Neuronal stem cell (in vitro differentiated cells): ENCODE measurements around the gene TPI1.

Experiments used
- DNase-seq: peaks from one replicate; pipeline ENCODE4 v3.0.0-alpha.2; 2013; ENCODE audit warnings: low spot score
- H2AFZ ChIP-seq: one replicate; pipeline ENCODE4 v1.6.1; 2013; ENCODE audit warnings: mild to moderate bottlenecking, low read length, inconsistent platforms
- H2AK5ac ChIP-seq: 2 replicates; pipeline ENCODE4 v1.6.1; 2013; ENCODE audit warnings: low read depth, mild to moderate bottlenecking, inconsistent platforms, low read length, moderate library complexity, mixed read lengths
- H2BK120ac ChIP-seq: 2 replicates; pipeline ENCODE4 v1.6.1; 2013; ENCODE audit warnings: low read depth, mild to moderate bottlenecking, inconsistent platforms, low read length, moderate library complexity, mixed read lengths
- H2BK12ac ChIP-seq: one replicate; pipeline ENCODE4 v1.6.1; 2013; ENCODE audit warnings: low read length, inconsistent platforms
- H2BK15ac ChIP-seq: 2 replicates; pipeline ENCODE4 v1.6.1; 2013; ENCODE audit warnings: mild to moderate bottlenecking, low read length, inconsistent platforms, mixed read lengths
- H2BK5ac ChIP-seq: one replicate; pipeline ENCODE4 v1.6.1; 2013; ENCODE audit warnings: inconsistent platforms, mild to moderate bottlenecking, low read length, moderate library complexity
- H3K14ac ChIP-seq: one replicate; pipeline ENCODE4 v1.6.1; 2013; ENCODE audit warnings: low read length, inconsistent platforms
- H3K18ac ChIP-seq: 2 replicates; pipeline ENCODE4 v1.6.1; 2013; ENCODE audit warnings: low read length, inconsistent platforms
- H3K23ac ChIP-seq: 2 replicates; pipeline ENCODE4 v1.6.1; 2013; ENCODE audit warnings: low read depth, mild to moderate bottlenecking, mixed read lengths, low read length, inconsistent platforms; ENCODE audit not compliant: poor library complexity
- H3K27ac ChIP-seq: replicated peaks from 3 replicates; pipeline ENCODE4 v1.5.1; 2013; ENCODE audit warnings: low read length, inconsistent platforms
- H3K27me3 ChIP-seq, 3 experiments: 2 replicates each; pipeline ENCODE4 v1.6.1; 2013; ENCODE audit warnings: low read length in 3 of 3, mild to moderate bottlenecking in 2 of 3, inconsistent platforms in 1 of 3, low read depth in 1 of 3, mixed read lengths in 1 of 3, moderate library complexity in 1 of 3; ENCODE audit not compliant: control insufficient read depth in 3 of 3, insufficient read depth in 3 of 3
- H3K36me3 ChIP-seq, 2 donors: replicated peaks in 1 of 2; 2 replicates each; pipeline ENCODE4 v1.6.1; 2013; ENCODE audit warnings: low read length in 2 of 2; ENCODE audit not compliant: control insufficient read depth in 2 of 2, insufficient read depth in 2 of 2
- H3K4ac ChIP-seq: 2 replicates; pipeline ENCODE4 v1.6.1; 2013; ENCODE audit warnings: inconsistent platforms, mild to moderate bottlenecking, low read length, moderate library complexity
- H3K4me1 ChIP-seq, 2 donors: 1 replicate in 1 of 2; 2 replicates in 1 of 2; pipeline ENCODE4 v1.6.1; 2013; ENCODE audit warnings: low read length in 2 of 2, low read depth in 1 of 2; ENCODE audit not compliant: control insufficient read depth in 2 of 2, insufficient read depth in 1 of 2
- H3K4me2 ChIP-seq: one replicate; pipeline ENCODE4 v1.6.1; 2013; ENCODE audit warnings: mild to moderate bottlenecking, low read length, inconsistent platforms; ENCODE audit not compliant: insufficient read depth, poor library complexity, severe bottlenecking
- H3K4me3 ChIP-seq, 2 donors: 2 replicates each; pipeline ENCODE4 v1.5.1; 2013; ENCODE audit warnings: low read length in 2 of 2, mild to moderate bottlenecking in 2 of 2, inconsistent platforms in 1 of 2, moderate library complexity in 1 of 2
- H3K79me1 ChIP-seq: one replicate; pipeline ENCODE4 v1.6.1; 2013; ENCODE audit warnings: low read depth, mild to moderate bottlenecking, inconsistent platforms, low read length, moderate library complexity
- H3K9ac ChIP-seq: one replicate; pipeline ENCODE4 v1.6.1; 2013; ENCODE audit warnings: mild to moderate bottlenecking, low read depth, low read length, inconsistent platforms; ENCODE audit not compliant: poor library complexity
- H3K9me3 ChIP-seq, 2 donors: replicated peaks in 1 of 2; 2 replicates each; pipeline versions ENCODE3 to v1.6.1; 2013; ENCODE audit warnings: low read length in 2 of 2, mild to moderate bottlenecking in 2 of 2, inconsistent platforms in 1 of 2, low read depth in 1 of 2, mixed read lengths in 1 of 2, moderate library complexity in 1 of 2; ENCODE audit not compliant: control insufficient read depth in 2 of 2, insufficient read depth in 1 of 2
- H4K8ac ChIP-seq: one replicate; pipeline ENCODE4 v1.6.1; 2013; ENCODE audit warnings: low read depth, mild to moderate bottlenecking, inconsistent platforms, low read length, moderate library complexity
- H4K91ac ChIP-seq: one replicate; pipeline ENCODE4 v1.6.1; 2013; ENCODE audit warnings: low read length, low read depth, mild to moderate bottlenecking, inconsistent platforms; ENCODE audit not compliant: poor library complexity
- WGBS, 2 donors: extraction: QIAGEN DNeasy Blood & Tissue Kit; methylation state at CpG; one replicate each; pipeline ENCODE4 v1.1.7; 2013; ENCODE audit warnings: missing lambda C conversion rate in 2 of 2, mixed read lengths in 1 of 2; ENCODE audit not compliant: insufficient read length in 2 of 2, insufficient replicate concordance in 1 of 2; ENCODE audit errors: extremely low coverage in 2 of 2; 5-methylcytosine and 5-hydroxymethylcytosine counted together

Gene TPI1

DNA sequence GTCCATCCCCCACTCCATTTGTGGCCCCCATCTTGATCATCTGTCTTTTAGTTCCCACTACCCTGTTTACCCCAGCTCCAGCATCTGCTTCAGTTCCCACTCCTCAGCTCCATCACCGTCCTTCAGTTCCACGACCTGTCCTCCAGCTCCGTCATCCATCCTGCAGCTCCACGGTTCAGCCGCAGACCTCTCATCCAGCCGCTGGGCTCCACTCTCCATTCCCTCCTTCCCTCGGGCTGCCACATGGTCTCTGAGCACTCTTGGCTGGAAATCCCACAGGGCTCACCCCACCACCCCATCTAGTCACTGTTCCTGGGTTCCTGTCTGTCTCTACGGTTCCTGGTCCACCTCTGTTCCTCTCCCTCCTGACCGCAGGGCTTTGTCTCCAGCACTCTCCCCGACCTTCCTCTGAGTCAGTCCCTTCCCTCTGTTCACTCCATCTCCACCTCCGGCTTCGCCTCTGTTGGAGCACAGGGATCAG lies 42.4 kb upstream of the TPI1 start:
- peak overlapping the region; percentile 94 for H3K14ac ChIP-seq
- no peak overlapping the region for H4K91ac ChIP-seq
- no peak overlapping the region for H3K27ac ChIP-seq
- WGBS, 2 donors = no CpG with 5 or more reads among the region's 12 CpGs
- no peak overlapping the region for H2AFZ ChIP-seq
- H3K36me3 ChIP-seq = peaks cover 3 to 6% of the 10 kb centered on the region in 2 donors
- H3K9ac ChIP-seq = no peak overlapping the region
- peaks cover 31 to 43% of the 10 kb centered on the region in 2 donors for H3K4me1 ChIP-seq
- H2AK5ac ChIP-seq = peak overlapping the region; percentile 96
- no peak overlapping the region for H3K4me3 ChIP-seq
- no peak overlapping the region for H2BK5ac ChIP-seq
- H3K18ac ChIP-seq = peak overlapping the region; percentile 88
- no peaks in the 10 kb centered on the region for H3K27me3 ChIP-seq
- H3K4ac ChIP-seq = no peak overlapping the region
- peaks cover 20% of the 10 kb centered on the region for H3K79me1 ChIP-seq
- peak overlapping the region; percentile 59 for H2BK12ac ChIP-seq
- H3K9me3 ChIP-seq = peaks cover 0 to 3% of the 10 kb centered on the region in 2 donors
- H3K23ac ChIP-seq = peak overlapping the region; percentile 66
- no peak for DNase-seq
- H4K8ac ChIP-seq = no peak overlapping the region
- peak overlapping the region; percentile 79 for H2BK120ac ChIP-seq
- no peak overlapping the region for H2BK15ac ChIP-seq
- no peak overlapping the region for H3K4me2 ChIP-seq

DNA sequence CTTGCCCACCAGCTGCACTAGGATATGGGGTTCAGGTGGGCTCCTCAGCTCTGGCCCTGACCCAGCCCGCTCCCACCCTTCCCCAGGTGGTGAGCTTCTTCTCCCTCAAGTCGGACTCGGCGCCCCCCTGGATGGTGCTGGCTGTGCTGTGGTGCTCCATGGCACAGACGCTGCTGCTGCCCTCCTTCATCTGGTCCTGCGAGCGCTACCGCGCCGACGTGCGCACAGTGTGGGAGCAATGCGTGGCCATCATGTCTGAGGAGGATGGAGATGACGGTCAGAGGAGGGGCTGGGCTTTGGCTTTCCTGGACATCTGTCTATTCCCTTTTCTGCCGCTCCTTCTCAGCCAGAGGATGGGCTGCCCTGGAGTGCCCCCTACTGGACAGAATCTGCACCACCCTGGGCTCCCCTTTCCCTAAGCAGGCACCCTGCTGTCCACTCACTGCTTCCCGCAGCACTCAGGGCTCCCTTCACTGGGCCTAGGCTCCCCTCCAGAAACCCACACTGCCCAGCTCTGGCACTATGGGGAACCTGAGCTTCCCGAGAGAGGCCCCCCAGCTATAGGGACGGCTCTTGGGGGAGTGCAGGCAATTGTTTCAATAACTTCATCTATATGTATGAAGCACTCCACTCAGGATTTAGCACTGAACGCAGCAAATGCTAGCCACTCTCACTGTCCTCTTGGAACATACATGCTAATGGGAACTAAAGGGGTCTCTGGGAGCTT lies 41.8 kb upstream of the TPI1 start:
- Histone ChIP-seq H4K8ac (peak overlapping the region; percentile 97), H3K9ac (no peak overlapping the region), H4K91ac (peak overlapping the region; percentile 57), H3K27ac (no peak overlapping the region), H3K4me2 (peak overlapping the region; percentile 65), H2AFZ (no peak overlapping the region), H3K23ac (peak overlapping the region; percentile 66), H2BK120ac (peak overlapping the region; percentile 79), H3K36me3 (peaks cover 10 to 11% of the 10 kb centered on the region in 2 donors), H3K9me3 (peaks cover 0 to 3% of the 10 kb centered on the region in 2 donors), H3K14ac (peak overlapping the region; percentile 94), H2BK12ac (peak overlapping the region; percentile 59), H3K4ac (no peak overlapping the region), H3K4me3 (no peak overlapping the region), H3K27me3 (no peaks in the 10 kb centered on the region), H2BK5ac (peak overlapping the region; percentile 75), H2AK5ac (peak overlapping the region; percentile 96), H3K79me1 (peaks cover 25% of the 10 kb centered on the region), H3K4me1 (peaks cover 27 to 40% of the 10 kb centered on the region in 2 donors), H2BK15ac (peak overlapping the region; percentile 82), H3K18ac (peak overlapping the region; percentile 88)
- peak; percentile 87 for DNase-seq
- no CpG with 5 or more reads among the region's 19 CpGs for WGBS, 2 donors

DNA sequence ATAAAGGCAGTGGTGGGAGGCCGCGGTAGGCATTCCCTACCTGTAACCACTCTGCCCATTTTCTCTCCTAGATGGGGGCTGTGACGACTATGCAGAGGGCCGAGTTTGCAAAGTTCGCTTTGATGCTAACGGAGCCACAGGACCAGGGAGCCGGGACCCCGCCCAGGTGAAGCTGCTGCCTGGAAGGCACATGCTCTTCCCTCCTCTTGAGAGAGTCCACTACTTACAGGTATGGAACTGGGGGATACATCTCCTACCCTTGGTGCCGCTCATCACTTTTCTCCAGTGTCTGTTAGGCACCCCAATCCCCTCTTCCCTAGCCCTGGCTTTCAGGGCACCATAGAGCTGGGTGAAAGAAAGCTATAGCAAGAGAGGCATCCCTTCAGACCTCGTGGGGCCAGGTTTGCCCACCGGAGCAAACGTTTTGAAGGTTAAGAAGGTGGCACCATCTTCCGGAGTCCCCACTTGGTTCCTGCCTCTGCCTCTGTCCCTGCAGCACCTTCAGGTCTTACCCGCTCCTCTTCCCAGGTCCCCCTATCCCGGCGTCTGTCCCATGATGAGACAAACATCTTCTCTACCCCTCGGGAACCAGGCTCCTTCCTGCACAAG lies 41.1 kb upstream of the TPI1 start:
- Histone ChIP-seq H2BK15ac (peak overlapping the region; percentile 82), H3K4me3 (no peak overlapping the region)
- WGBS, 2 donors = no CpG with 5 or more reads among the region's 17 CpGs

More for the DNA sequence above, 41.1 kb upstream of the TPI1 start:
- H3K79me1 ChIP-seq = peaks cover 31% of the 10 kb centered on the region
- no peaks in the 10 kb centered on the region for H3K27me3 ChIP-seq
- H3K4me2 ChIP-seq = no peak overlapping the region
- H3K18ac ChIP-seq = no peak overlapping the region
- H4K8ac ChIP-seq = no peak overlapping the region
- peak overlapping the region; percentile 75 for H2BK5ac ChIP-seq
- no peak overlapping the region for H3K4ac ChIP-seq
- no peak for DNase-seq
- no peak overlapping the region for H3K14ac ChIP-seq
- no peak overlapping the region for H2AFZ ChIP-seq
- H4K91ac ChIP-seq = peak overlapping the region; percentile 57
- no peak overlapping the region for H2BK12ac ChIP-seq
- no peak overlapping the region for H3K9ac ChIP-seq
- peak overlapping the region; percentile 96 for H2AK5ac ChIP-seq
- H3K36me3 ChIP-seq = peaks cover 16 to 18% of the 10 kb centered on the region in 2 donors
- peak overlapping the region; percentile 77 for H2BK120ac ChIP-seq
- H3K4me1 ChIP-seq = peaks cover 21 to 34% of the 10 kb centered on the region in 2 donors
- H3K27ac ChIP-seq = no peak overlapping the region
- H3K23ac ChIP-seq = no peak overlapping the region
- peaks cover 0 to 3% of the 10 kb centered on the region in 2 donors for H3K9me3 ChIP-seq
